Activated T-cell treated with anti-CD3 and anti-CD28 coated beads for 1 hour (primary cell): ENCODE measurements around the gene CYB561D2.

Experiments used
- DNase-seq: peaks from one replicate; pipeline ENCODE4 v3.0.0-alpha.2; 2020; ENCODE audit warnings: low read depth

Gene CYB561D2

DNA sequence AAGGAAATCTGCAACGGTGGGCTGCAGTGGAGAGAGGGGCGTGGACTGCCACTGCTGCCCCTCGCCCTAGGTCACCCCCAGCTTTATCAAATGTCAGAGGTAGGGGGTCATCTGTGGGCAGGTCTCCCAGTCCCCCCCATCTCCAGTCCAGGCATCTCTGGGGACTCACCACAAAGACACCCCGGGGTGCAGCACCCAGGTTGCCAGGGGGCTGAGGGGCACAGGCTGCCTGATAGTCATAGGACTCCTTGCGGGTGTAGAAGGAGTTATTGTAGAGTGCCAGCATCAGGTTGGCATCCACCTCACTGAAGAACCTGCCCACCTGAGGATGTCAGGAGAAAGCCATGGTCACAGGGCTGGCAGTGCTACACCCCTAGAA is 15.2 kb downstream of the CYB561D2 start:
- DNase-seq: no peak

DNA sequence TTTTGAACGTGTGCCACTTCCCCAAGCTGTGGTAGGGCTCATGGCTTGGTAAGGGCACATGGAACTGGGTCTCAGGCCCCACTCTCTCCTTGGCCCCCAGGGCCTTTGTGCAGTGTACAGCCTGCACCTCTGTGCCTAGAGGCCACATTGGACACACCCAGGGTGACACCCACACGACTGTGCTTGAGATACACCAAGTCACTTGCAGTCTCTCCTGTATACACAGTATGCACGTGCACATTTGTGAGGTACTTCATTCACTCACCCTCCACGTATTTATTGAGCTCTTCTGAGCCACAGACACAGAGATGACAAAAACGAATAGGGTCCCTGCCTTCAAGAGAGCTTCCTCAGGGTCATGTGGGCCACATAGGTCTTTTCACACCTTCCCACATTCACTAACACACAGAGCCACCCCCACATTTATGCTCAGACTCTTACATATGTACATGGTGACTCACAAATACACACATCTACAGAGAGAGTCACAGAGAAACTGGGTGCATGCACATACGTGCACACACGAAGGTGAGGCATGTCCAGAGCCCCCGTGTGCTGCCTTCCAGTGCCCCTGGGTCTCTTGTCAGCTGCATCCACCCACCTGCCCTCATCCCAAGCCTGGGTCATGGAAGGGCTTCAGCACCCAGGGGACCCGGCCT is 18.5 kb downstream of the CYB561D2 start:
- no peak for DNase-seq

DNA sequence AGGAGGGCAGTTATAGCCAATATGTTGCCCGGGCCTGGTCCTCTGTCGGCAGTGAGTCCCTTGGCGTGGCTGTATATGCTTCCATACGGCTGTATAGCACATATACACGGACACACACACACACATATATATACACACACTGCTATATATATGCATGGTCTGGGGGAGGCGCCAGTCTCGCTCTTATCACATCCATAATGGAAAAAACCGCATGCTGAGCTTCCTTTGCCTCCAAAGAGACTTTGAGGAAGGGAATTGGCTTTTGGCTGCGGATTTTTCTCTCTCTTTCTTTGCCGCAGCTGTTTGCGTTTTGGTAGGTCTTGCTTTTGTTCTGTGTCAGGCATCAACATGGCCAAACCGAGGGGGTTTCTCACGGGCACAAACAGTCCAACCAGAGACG is 19.9 kb downstream of the CYB561D2 start:
- DNase-seq: no peak

DNA sequence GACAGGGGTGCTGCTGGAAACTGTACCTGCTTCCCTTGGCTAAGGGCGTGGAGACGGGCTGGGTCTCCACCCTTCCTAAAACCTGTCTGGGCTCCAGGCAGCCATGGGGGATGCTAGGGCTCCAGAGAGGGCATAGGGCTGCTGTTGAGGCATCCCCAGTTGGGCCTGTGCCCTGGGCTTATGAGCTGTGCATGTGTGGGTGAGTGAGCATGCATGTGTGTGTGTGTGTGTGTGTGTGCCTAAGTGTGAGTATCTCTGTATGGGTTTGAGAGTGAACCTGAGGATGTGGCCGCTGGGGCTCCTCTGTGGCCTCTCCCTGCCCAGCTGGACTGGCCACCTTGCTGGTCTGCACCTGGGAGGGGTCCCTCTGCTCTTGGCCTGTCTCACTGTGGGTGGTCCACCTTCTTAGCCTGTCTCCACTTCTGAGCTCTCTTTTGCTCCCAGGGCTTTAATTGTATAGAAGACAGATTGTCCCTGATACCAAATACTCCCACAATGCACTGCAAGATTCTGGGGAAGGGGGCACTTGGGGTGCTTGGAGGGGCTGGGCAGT is 20.5 kb downstream of the CYB561D2 start:
- no peak for DNase-seq

DNA sequence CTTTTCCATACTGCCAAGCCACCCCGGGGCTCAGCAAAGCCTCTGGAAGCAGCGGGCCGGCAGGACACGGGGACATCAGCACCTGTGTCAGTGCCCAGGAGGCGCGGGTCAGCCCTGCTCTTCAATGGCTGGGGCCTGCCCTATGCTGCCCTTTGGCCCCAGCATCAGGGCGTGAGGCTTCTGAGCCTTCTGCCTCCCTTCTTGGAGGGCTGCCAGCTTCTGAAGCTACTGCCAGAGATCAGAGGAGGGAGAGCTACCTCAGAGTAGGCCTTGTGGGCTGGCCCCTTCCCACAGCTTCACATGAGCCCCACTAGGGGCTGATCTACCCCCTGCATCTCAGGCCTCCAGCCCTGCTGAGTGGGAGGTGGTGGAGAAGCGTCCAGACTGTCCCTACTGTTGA is 21.7 kb downstream of the CYB561D2 start:
- DNase-seq: no peak

DNA sequence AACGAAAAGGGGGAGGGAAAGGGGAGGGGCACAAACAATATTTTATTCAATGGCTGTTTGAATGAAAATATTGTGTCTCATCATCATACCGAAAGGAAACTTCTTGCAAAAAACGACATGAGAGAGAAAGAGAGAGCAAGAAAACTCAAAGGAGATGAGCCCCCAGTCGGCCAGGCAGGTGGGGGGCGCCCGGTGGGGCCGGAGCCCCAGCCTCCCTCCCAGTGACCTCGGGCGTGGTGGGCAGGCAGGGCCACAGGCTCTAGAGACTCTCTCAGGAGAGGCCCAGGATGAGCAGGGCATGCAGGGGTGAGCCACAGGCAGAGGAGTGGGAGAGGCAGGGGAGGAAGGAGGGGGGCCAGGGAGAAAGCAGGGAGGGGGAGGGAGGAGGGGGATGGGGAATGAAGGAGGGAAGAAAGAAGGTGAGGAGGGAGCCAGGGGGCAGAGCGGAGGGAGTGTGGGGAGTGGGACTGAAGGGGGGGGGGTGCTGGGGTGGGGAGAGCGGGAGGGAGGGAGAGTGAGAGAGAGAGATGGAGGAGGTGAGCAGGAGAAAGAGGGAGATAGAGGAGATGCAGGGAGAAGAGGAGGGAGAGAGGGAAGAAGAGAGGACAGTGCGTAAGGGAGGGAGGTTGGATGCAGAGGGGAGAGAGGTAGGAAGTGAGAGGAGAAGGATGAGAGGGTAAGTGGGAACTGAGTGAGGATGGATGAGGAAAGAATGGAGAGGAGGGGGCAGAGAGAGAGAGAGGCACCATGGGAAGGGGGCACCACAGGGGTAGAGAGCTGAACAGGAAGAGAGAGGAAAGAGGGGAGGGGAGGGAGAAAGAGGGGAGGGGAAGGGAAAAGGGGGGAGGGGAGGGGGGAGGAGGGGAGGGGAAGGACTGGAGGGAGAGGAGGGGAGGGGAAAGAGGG is 22.7 kb downstream of the CYB561D2 start:
- no peak for DNase-seq

DNA sequence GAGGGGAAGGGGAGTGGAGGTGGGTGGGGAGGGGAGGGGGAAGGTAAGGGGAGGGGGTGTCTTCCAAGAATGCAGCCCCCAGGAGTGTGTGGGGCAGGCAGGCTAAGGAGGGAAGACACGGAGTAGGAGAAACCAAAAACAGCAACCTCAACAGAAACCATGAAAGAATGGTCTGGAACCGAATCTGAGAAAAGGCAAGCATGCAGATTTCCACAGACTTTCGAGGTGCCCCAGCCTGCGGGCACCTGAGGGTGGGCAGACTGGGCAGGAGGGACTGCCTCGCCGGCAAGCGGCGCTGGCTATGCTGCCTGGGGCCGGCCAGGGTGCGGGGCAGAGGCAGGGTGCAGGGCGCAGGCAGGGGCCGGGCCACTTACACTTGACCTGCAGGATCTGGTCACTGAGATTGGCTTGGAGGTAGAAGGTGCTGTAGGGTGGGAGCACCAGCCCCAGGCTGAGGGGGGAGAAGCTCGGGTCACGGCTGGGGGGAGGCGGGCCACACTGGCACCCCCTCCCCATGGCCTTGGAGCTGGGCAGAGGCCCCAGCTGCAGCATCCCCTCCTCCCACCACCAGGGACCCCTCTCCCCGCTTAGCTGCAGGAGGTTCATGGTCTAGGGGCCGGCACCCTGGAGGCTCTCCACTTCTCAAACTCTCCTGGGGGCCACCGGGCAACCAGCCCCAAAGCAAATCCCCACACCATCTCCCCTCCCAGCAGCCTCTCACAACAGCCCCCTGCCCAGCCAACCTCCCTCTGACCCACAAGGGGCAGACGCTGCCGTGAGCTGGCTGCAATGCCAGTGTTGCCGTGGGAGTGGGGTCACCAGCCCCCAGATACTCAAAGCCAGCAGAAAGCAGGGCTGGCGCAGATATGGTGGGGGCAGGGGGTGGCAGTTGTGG is 23.9 kb downstream of the CYB561D2 start:
- DNase-seq: no peak

DNA sequence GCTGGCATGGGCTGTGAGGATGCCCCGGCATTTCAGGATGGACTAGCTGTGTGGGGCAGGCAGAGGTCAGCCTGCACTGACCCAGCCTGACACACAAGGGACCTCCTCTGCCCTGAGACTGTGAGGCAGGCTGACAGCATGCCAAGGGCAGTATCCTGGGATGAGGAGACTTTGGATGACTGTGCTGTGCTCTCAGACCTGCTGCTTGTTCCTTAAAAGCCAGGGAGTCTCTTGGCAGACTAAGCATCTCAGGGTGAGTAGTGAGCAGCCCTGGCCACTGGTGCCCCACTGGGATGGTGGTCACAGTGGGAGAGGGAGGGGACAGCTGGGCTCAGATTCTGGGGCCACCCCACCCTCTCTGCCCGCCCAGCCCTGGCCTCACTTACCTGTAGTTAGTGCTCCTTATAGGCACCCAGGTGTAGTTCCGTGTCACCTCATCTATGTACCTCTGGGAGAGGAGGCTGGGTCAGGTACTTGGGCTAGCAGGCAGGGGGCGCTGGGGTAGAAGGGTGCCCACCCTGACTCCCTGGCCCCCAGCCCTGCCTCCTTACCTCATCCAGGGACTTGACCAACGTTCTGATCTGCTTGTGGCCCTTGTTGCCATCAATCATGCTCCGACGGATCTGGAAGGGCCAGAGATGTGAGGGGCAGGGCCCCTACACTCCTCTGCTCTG is 24.7 kb downstream of the CYB561D2 start:
- no peak for DNase-seq

DNA sequence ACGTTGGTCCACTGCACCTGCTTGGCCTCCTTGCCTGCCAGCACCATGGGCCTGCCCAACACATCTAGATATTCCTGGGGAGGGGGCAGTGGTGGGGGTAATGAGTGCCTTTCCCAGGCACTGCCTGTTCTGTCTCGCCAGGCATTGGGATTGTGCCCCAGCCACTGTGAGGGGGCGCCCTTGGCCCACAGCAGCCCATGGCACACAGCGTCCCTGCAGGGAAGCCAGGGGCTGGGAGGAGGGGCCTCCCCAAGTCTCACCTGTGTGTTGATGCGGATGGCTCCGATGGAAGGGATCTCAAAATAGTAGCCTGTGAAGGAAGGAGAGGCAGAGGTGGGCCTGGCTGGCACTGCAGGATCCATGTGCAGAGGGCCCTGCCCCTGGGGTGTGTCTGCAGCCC is 27.4 kb downstream of the CYB561D2 start:
- DNase-seq: no peak

DNA sequence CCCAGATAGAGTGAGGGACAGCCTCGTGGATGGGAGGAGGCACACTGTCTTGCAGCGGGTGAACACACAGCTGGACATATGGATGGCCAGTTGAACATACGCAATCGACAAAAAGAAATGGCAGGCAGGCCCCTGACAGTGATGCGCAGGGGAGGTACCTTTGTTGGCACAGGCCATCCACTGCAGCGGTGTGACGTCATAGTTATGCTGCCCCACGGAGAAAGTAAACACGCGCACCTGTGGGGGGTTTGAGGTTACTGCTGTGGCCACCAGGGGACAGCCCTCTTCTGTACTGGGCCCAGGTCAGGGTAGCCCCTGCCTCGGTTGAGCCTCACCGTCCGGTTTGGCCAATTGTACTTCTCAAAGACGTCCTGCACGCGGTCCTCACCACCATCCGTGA is 28.1 kb downstream of the CYB561D2 start:
- no peak for DNase-seq

DNA sequence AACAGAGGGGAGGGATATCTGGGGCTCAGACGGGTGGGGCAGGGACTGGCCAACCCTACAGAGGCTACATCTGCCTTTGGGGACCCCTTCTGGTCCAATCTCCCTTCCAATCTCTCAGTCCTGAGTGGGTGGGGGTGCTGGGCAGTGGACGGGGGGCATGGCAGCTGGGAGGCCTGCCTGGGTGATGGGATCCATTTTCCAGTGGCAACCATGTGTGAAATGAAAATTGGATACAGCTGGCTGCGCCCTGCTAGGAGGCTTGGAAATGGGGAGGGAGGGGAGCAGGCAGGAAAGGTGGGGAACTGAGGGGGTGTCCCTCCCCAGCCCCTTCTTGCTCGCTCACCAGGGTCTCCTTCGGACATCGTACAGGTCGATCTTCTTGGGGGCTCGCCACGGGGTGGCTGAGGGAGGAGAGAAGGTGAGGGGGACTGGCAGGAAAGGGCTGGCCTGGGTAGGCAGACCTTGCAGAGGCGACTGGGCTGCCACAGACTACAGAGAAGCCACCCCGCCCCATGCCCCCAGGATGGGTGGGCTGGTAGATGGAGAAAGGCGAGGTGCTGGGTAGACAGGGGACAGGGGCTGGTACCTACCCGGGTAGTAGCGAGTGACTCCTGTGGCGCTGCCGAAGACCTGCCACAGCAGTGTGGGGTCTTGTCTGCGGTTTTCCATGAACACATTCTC is 29.9 kb downstream of the CYB561D2 start:
- DNase-seq: no peak

DNA sequence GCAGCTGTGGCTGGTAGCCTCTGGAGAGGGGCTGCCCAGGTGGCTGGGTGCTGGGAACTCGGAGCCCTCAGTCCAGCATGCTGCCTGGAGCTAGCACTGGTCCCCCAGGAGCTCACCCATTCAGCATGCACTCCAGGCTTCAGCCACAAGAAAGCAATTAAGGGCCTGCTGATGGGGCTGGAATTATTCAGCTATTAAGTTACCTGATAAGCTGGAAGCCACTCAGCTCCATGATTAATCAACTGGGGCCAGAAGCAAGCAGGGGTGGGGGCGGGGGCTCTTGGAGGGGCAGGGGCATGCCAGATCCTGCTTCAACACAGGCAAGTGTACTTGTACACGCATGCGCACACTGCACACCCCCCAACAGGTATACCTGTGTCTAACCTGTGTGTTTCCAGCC is 30.7 kb downstream of the CYB561D2 start:
- DNase-seq: no peak

DNA sequence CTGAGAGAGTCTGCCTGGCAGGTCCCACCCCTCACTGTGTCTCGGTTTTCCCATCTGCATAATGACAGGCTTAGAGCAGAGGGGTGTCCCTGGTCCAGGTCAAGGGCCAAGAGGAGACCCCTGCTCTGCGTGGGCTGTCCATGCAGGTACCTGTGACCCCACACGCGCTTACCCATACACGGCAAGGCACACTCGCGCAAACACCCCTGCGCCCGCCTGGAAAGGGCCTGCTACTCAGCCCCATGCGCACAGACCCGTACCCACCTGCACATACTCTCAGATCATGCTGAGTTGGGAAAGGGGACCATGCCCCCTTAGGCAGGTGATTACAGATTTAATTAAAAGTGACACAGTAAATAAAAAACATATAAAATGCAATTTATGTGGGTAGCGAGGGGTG is 32.1 kb downstream of the CYB561D2 start:
- DNase-seq: no peak

DNA sequence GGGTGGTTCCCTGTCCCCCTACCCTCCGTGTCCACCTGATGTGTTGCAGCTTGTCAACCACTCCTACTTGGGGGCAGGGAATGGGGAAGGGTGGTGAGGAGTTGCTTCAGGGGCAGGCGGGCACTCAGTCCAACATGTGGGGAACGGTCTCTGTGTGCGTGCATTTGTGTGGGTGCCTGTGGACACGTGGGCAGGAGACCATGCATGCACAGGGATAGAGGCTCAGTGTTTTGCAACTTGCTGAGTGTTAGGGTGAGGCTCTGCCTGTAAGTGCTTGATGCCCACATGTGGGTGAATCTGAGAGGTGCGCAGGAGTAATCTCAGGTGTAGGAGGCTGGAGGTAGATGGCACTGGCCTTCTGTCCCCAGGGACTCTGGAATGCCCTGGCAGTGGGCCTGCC is 33.1 kb downstream of the CYB561D2 start:
- no peak for DNase-seq

DNA sequence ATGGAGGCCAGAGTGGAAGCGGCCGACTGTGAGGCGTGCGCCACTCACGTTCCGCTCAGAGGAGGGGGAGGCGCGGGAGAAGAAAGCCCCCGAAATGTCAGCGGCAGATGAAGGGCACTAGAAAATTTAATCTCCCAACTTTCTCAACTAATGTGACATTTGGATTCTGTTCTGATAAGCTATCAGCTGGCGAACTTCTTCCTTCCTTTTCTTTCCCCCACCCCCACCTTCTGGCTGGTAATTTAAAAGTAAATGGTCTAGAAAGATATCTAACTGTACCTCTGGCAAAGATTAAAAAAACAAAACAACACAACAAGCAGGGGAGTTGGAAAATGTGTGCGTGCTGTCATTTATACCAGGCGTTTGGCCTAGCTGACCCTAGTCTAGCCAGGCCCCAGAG is 35.1 kb downstream of the CYB561D2 start:
- no peak for DNase-seq

DNA sequence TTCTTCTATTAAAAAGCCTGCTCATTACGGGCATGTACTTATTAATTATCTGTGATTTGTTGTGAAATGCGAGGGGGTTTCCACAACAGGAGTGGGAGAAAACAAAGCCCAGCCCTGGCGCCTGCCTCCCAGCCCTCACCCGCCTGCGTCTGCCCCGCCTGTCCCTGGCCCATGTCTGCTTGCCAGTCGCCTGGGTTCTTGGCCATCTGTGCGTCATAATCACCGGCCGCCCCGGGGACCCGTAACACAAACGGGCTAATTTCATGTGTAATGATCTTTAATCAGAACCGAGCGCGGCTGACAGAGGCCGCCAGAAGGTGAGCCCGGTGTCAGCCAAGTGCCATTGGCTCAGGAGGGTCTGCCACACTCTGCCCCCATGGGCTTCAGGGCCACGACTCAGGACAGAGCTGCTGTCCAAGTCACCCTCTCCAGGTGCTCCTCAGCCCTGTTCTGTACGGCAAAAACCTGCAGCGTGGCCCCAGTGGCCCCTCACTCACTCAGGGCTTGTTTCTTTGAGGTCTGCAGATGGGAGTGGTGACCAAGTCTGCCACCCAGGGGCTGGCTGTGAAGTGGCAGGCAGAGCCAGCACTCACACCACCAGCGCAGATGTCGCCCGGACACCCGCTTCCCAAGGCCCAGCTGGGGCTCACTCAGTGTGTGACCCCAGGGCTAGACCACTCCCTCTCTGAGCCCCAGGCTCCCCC is 37.5 kb downstream of the CYB561D2 start:
- no peak for DNase-seq

DNA sequence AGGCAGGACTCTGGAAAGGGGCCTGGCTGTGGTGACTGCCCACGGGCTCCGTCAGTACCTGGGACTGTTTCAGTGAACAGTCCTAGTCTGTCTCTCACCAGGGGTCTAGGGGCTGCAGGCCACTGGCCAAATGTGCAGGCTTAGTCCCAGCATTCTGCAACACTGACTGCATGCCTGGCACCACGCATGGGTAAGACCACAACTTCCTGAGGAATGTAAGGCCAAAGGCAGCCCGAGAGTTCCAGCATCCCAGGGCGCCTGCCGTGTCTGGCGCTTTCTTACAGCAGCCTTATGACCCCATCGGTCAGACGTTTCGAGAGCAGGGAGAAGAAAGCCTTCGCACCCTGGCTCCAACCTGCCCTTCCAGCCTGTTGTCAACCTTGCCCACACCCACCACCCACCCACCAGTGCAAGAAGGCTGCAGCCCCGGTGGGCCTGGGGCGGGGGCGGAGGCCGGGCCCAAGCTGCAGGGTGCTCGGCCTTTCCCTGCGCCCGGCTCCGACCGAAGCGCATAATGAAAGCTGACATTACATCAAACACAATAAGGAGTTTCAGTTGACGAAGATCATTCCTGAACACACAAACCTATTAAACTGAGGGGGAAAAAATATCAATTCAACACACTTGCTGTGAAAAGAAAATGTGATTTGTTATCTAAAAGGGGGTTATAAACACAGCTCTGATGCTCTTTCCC is 38.2 kb downstream of the CYB561D2 start:
- DNase-seq: no peak

DNA sequence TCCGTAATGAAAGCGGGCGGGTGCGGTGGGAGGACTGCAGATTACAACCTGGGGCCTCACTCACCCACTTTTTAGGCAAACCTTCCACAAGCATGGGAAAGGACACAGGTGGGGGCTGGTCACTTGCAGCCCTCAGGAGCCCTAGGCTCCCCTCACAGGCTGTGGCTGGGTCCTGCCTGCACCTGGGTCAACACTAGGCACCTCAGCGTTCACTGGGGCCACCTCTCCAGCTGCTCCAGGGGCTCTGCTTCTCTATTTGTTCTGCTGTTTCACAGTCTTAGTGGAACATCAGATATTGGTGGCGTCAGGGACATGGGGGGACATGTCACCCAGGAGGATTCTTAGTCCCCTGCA is 38.7 kb downstream of the CYB561D2 start:
- no peak for DNase-seq

DNA sequence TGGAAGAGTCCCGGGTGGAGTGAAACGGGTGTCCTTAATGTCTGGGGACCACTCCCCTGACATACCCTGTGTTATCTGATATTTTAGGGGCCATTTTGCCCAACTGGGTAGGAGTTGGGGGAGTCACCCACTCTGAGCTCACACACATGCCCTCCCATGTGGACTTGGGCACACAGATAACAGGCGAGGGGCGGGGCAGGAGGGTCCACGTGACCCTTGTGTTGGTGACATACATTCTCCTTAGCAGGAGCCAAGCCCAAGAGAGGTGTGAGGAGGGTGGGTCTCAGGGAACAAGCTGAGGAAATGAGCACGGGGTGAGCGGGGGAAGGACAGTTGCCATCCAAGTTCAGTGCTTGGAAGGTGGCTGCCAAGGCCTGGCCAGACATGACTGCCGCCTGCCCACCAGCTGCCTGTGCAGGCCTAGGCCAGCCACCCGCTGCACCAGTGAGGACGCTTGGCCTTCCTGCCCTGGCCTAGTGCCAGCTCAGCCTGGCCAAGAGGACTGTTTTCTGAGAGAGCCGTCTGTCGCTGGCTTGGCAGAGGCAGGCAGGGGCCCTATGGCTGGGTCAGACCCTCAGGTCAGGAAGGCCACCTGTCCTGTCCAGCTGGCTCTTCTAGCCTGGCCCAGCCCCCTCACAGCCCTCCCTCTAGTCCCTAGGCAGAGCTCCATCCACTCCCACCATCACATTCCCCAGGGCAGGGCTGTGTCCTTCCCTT is 40.0 kb downstream of the CYB561D2 start:
- DNase-seq: no peak
